Panc1 (cell line): ENCODE results near the gene NIF3L1. TPM values are rescaled to one million over a fixed set of nuclear protein-coding genes. Genes with fewer than 3 reads are reported as not detected.
"Not testable (repeated sequence)": the region's sequence is repeated elsewhere in the genome, so short reads cannot be mapped to it uniquely, and the experiment has no call there.

Experiments
- ATAC-seq: fragments of 200-7000 bp; cut with Tn5 transposase; 2 replicates; pipeline ENCODE4 v1.9.1; 2020; ENCODE audit warnings: mild to moderate bottlenecking, moderate library complexity
- BruUV-seq: library from RNA; stranded (reverse); fragments of 400-500 nt; replicated peaks from 2 replicates; lab custom pipeline; 2021; lab: Mats Ljungman, UMichigan
- CTCF ChIA-PET: fragments of 300-600 bp; sonication (Branson Sonifier 250); formaldehyde crosslinking; loops from one replicate; lab custom pipeline; 2022; ENCODE audit warnings: antibody characterized with exemption; lab: Charles Lee
- POLR2A ChIA-PET: fragments of 300-600 bp; sonication (Branson Sonifier 250); formaldehyde crosslinking; loops from one replicate; lab custom pipeline; 2022; ENCODE audit warnings: antibody characterized with exemption; lab: Charles Lee
- DNase-seq: peaks from one replicate; pipeline ENCODE4 v3.0.0-alpha.2; 2010; ENCODE audit warnings: low read depth, low spot score
- H3K27ac ChIP-seq: 2 replicates; pipeline ENCODE4 v1.5.1; 2011; ENCODE audit warnings: mild to moderate bottlenecking, low read length, inconsistent platforms
- H3K27me3 ChIP-seq: fragments of 200-500 bp; sonication (Bioruptor generic); 2 replicates; pipeline ENCODE4 v1.6.0; 2014; ENCODE audit warnings: low read length, inconsistent platforms; ENCODE audit not compliant: control insufficient read depth, insufficient read depth
- H3K36me3 ChIP-seq: fragments of 200-500 bp; sonication (Bioruptor generic); 2 replicates; pipeline ENCODE4 v1.5.1; 2014; ENCODE audit warnings: inconsistent platforms, mild to moderate bottlenecking, low read length, moderate library complexity; ENCODE audit not compliant: control insufficient read depth, insufficient read depth
- H3K4me1 ChIP-seq: 2 replicates; pipeline ENCODE4 v1.5.1; 2011; ENCODE audit warnings: inconsistent platforms, mild to moderate bottlenecking, low read length, moderate library complexity; ENCODE audit not compliant: control insufficient read depth, insufficient read depth
- H3K4me3 ChIP-seq, 2 experiments: 2 replicates each; pipeline ENCODE4 v1.5.1; 2011 to 2012; ENCODE audit warnings: low read depth in 2 of 2, low read length in 2 of 2, mild to moderate bottlenecking in 2 of 2, inconsistent platforms in 1 of 2, moderate library complexity in 1 of 2
- H3K9me3 ChIP-seq: fragments of 200-500 bp; sonication (Bioruptor generic); 2 replicates; pipeline ENCODE4 v1.5.1; 2014; ENCODE audit warnings: low read depth, mild to moderate bottlenecking, inconsistent platforms, low read length, moderate library complexity; ENCODE audit not compliant: control insufficient read depth, insufficient read depth
- CTCF ChIP-seq: fragments of 450-650 bp; IDR thresholded peaks from 2 replicates; pipeline ENCODE4 v1.5.1; 2017; ENCODE audit warnings: mild to moderate bottlenecking
- POLR2AphosphoS5 ChIP-seq: IDR thresholded peaks from 2 replicates; pipeline ENCODE4 v1.6.1; 2012; ENCODE audit warnings: mild to moderate bottlenecking, low read depth, low read length, moderate library complexity
- REST ChIP-seq, 2 experiments: IDR thresholded peaks; 2 replicates each; pipeline ENCODE4 v1.6.1; 2011 to 2012; ENCODE audit warnings: low read depth in 2 of 2, control low read depth in 1 of 2, low read length in 1 of 2, mild to moderate bottlenecking in 1 of 2, moderate library complexity in 1 of 2; ENCODE audit not compliant: insufficient read depth in 1 of 2
- SIN3A ChIP-seq: IDR thresholded peaks from 2 replicates; pipeline ENCODE4 v1.6.1; 2012; ENCODE audit warnings: low read depth, mild to moderate bottlenecking, low read length, moderate library complexity, borderline replicate concordance; ENCODE audit not compliant: insufficient read depth
- TCF7L2 ChIP-seq: IDR thresholded peaks from 2 replicates; pipeline ENCODE4 v1.6.1; 2011; ENCODE audit warnings: mild to moderate bottlenecking, low read depth, low read length, inconsistent platforms
- in situ Hi-C: cut with HindIII; loops from 2 replicates; pipeline ENCODE4 v1.10.0; 2016; ENCODE audit warnings: low sequenced_read_pairs, low pct_unique_long_range_greater_than_20kb
- intact Hi-C: fragments of 100-400 bp; cut with micrococcal nuclease; formaldehyde crosslinking; loops from one replicate; pipeline ENCODE4 v1.10.0; 2022; ENCODE audit not compliant: unreplicated experiment
- total RNA-seq: library from RNA; stranded (reverse); gene quantifications from one replicate; pipeline ENCODE4 v1.2.1, GENCODE V29; 2021; ENCODE audit not compliant: unreplicated experiment

The NIF3L1 gene
- total RNA-seq, 1 experiment from 2014 or later: 37.4 TPM

- in situ Hi-C loops: no loop called here
- Histone ChIP-seq H3K27ac (no peak overlapping the region), H3K4me1 (no peaks in the 10 kb centered on the region), H3K9me3 (no peaks in the 10 kb centered on the region), H3K27me3 (no peaks in the 10 kb centered on the region), H3K4me3 (no peak overlapping the region), H3K36me3 (no peaks in the 10 kb centered on the region; the same call in 1 of the 2 replicates)
- ChIA-PET CTCF (no interaction called here), POLR2A (interaction anchor here (0.5 kb wide), 1 partner anchor 66 kb away, joined by 7 read pairs; no protein-coding TSS in a partner anchor)
- intact Hi-C loops: no loop called here
- DNase-seq (no peak), ATAC-seq (no peak)
- no TSS peak for BruUV-seq
- TF ChIP-seq SIN3A: no peak
- no peak for TF ChIP-seq TCF7L2
- TF ChIP-seq CTCF: no peak
- TF ChIP-seq REST (IDR thresholded peaks at IDR 0.05; ENCODE audit: insufficient read depth in 1 of 2, low read depth in 2 of 2, low read length in 1 of 2): no peak
- TF ChIP-seq POLR2AphosphoS5: no peak
These were observed 11.7 kb upstream of the NIF3L1 start for GRCh38 chr2:200877443-200877842.

GRCh38 chr2:200878289-200878880, 10.8 kb upstream of the NIF3L1 start:
- no peaks in the 10 kb centered on the region for H3K27me3 ChIP-seq
- no peaks in the 10 kb centered on the region for H3K4me1 ChIP-seq
- TF ChIP-seq CTCF (no peak), REST (IDR thresholded peaks at IDR 0.05; ENCODE audit: insufficient read depth in 1 of 2, low read depth in 2 of 2, low read length in 1 of 2) (no peak), SIN3A (no peak), POLR2AphosphoS5 (no peak), TCF7L2 (no peak)
- H3K36me3 ChIP-seq: no peaks in the 10 kb centered on the region; the same call in 1 of the 2 replicates
- intact Hi-C loops (no loop called here), in situ Hi-C loops (no loop called here)
- no peak for DNase-seq
- CTCF ChIA-PET: no interaction called here
- H3K27ac ChIP-seq: no peak overlapping the region
- POLR2A ChIA-PET: interaction anchor here (0.5 kb wide), 1 partner anchor 67 kb away, joined by 3 read pairs; no protein-coding TSS in a partner anchor
- ATAC-seq: no peak
- H3K9me3 ChIP-seq: no peaks in the 10 kb centered on the region
- BruUV-seq: no TSS peak
- H3K4me3 ChIP-seq: no peak overlapping the region

GRCh38 chr2:200881715-200882249, 7.4 kb upstream of the NIF3L1 start:
- ATAC-seq, H3K4me1 ChIP-seq, H3K36me3 ChIP-seq, intact Hi-C loops, H3K4me3 ChIP-seq, H3K27me3 ChIP-seq, POLR2A ChIA-PET, CTCF ChIA-PET, H3K9me3 ChIP-seq, in situ Hi-C loops, DNase-seq, BruUV-seq, H3K27ac ChIP-seq: not testable (repeated sequence)
